Measurements from ENCODE around the gene ENO1. TPM values are rescaled to one million over a fixed set of nuclear protein-coding genes. Genes with fewer than 3 reads are reported as not detected.

ENO1 gene
- total and polyA plus RNA-seq, 9 of the 15 experiments (the other 6 are each of a cell fraction or from before 2014, with no cell fraction given): 2,249 to 7,472 (median 2,868) TPM

DNA sequence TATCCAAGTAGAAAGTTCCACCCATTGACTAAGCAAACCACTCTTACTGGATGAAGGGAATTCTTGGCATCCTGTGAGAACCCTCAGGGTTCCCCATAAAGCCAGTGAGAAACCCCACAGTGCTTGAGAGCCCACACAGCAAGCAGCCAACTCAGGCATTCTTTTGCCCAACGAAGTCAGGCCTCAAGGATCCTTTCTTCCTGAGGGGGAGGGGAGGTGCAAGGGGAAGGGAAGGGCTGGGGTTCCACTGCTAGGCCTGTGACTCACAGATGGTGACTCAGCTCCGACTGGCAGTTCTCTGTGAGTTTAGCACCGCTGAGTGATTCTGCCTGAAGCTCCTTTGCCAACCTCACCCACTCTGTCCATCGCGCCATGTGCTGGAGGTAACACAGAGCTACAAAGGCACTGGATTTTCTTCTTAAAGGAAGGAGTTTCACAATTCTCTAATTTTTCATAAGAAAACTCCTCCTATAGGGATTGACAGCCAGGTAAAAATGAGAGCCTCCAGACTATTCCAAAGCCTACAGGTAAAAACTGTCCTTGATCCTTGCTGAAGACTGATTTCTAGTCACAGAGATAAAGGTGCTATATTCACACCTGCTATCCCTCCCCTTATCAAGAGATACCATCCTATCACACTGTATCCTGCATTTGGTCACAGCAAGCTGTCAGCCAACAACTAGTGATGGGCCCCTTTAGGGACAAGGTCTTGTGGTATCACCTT is 4.8 kb downstream of the ENO1 start (continued):
- TF ChIP-seq L3MBTL2 (IDR thresholded peaks at IDR 0.05) (peak; percentile 13; the same call in 1 of the 2 replicates), GABPB2 (CRISPR knock-in tag; conservative IDR thresholded peaks at IDR 0.05) (no peak), ZNF444 (CRISPR knock-in tag; IDR thresholded peaks at IDR 0.05) (peak; percentile 83), TRIM24 (IDR thresholded peaks at IDR 0.05) (peak; percentile 8 to 40; a peak in 1 of 4 replicates), BRF1 (IDR thresholded peaks at IDR 0.05; ENCODE audit: borderline replicate concordance, extremely low read depth, insufficient read length) (no peak), ZMIZ1 (IDR thresholded peaks at IDR 0.05; ENCODE audit: low read depth in 2 of 2, low read length in 2 of 2) (peak in 1 of 2 experiments; percentile 40; a peak in 1 of 4 replicates), DMBX1 (CRISPR knock-in tag; IDR thresholded peaks at IDR 0.05; ENCODE audit: borderline replicate concordance) (peak; percentile 63; the same call in 1 of the 2 replicates), NFIX (CRISPR knock-in tag; IDR thresholded peaks at IDR 0.05; ENCODE audit: low read depth) (no peak), SRF (CRISPR knock-in tag; IDR thresholded peaks at IDR 0.05) (peak in 1 of 2 experiments; percentile 48; a peak in 1 of 4 replicates), HMGN3 (IDR thresholded peaks at IDR 0.05; ENCODE audit: borderline replicate concordance, extremely low read depth, insufficient read length, low read depth, low read length) (no peak), RBM39 (optimal IDR thresholded peaks at IDR 0.05; ENCODE audit: low read depth, low read length) (no peak), SMARCB1 (IDR thresholded peaks at IDR 0.05; ENCODE audit: insufficient read length, low read depth) (no peak), ARNT (IDR thresholded peaks at IDR 0.05) (no peak; a peak in 2 of 4 replicates), ZNF212 (CRISPR knock-in tag; IDR thresholded peaks at IDR 0.05) (no peak), ZHX1 (conservative IDR thresholded peaks at IDR 0.05; ENCODE audit: low read length) (no peak), NR0B1 (IDR thresholded peaks at IDR 0.05; ENCODE audit: partially characterized antibody) (no peak), GATA2 (CRISPR knock-in tag; IDR thresholded peaks at IDR 0.05) (no peak)
- TF ChIP-seq, protein P1, sequence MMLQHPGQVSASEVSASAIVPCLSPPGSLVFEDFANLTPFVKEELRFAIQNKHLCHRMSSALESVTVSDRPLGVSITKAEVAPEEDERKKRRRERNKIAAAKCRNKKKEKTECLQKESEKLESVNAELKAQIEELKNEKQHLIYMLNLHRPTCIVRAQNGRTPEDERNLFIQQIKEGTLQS (IDR thresholded peaks at IDR 0.05): peak; percentile 98
- TF ChIP-seq, protein P1 (CRISPR knock-in tag; conservative IDR thresholded peaks at IDR 0.05): peak; percentile 80; the same call in 1 of the 2 replicates
